Measurements from ENCODE around the gene SYCN. TPM values are rescaled to one million over a fixed set of nuclear protein-coding genes. Genes with fewer than 3 reads are reported as not detected.

The SYCN gene
- total RNA-seq, 1 donor from 2014 or later: not detected

GRCh38 chr19:39197808-39198207, 6.3 kb downstream of the SYCN start:
- intact Hi-C loops (cut with DNase I): no loop called here
- DNase-seq (ENCODE audit: low spot score): no peak
- no peak for ATAC-seq

GRCh38 chr19:39196860-39197562, 7.1 kb downstream of the SYCN start, which contains the start of gene NCCRP1:
NCCRP1 (plus strand) TSS chr19:39196964; CDS start chr19:39196983, 19 bp downstream.
- DNase-seq (ENCODE audit: low spot score) (no peak), ATAC-seq (no peak)
- intact Hi-C loops (cut with DNase I): no loop called here

- ATAC-seq (no peak), DNase-seq (ENCODE audit: low spot score) (no peak)
- intact Hi-C loops (cut with DNase I): no loop called here
Measured at GRCh38 chr19:39196320-39196719, 7.7 kb downstream of the SYCN start.

- DNase-seq (ENCODE audit: low spot score) (no peak), ATAC-seq (peak; percentile 25)
- intact Hi-C loops (cut with DNase I): no loop called here
Measured at GRCh38 chr19:39195755-39196154, 8.3 kb downstream of the SYCN start.

- no peak for DNase-seq (ENCODE audit: low spot score)
- no peak for ATAC-seq
- intact Hi-C loops (cut with DNase I): no loop called here
Measured at GRCh38 chr19:39194832-39195542, 9.1 kb downstream of the SYCN start.

GRCh38 chr19:39193803-39194202, 10.3 kb downstream of the SYCN start:
- DNase-seq (ENCODE audit: low spot score) (no peak), ATAC-seq (peak; percentile 62)
- intact Hi-C loops (cut with DNase I): no loop called here

- DNase-seq (ENCODE audit: low spot score): no peak
- ATAC-seq: no peak
- intact Hi-C loops (cut with DNase I): no loop called here
Measured at GRCh38 chr19:39192846-39193245, 11.2 kb downstream of the SYCN start.

GRCh38 chr19:39190768-39191167, 13.3 kb downstream of the SYCN start:
- ATAC-seq: no peak
- intact Hi-C loops (cut with DNase I): no loop called here
- no peak for DNase-seq (ENCODE audit: low spot score)

GRCh38 chr19:39188960-39189359, 15.1 kb downstream of the SYCN start:
- ATAC-seq (no peak), DNase-seq (ENCODE audit: low spot score) (no peak)
- intact Hi-C loops (cut with DNase I): loop anchor here (10.0 kb wide), 2 partner anchors 64 to 244 kb away; partner anchors contain the start of gene PAK4

GRCh38 chr19:39187552-39187943, 16.5 kb downstream of the SYCN start:
- intact Hi-C loops (cut with DNase I): loop anchor here (10.0 kb wide), 2 partner anchors 63 to 243 kb away; partner anchors contain the start of gene PAK4
- DNase-seq (ENCODE audit: low spot score) (no peak), ATAC-seq (peak; percentile 22)

- no peak for ATAC-seq
- intact Hi-C loops (cut with DNase I): loop anchor here (10.0 kb wide), 2 partner anchors 62 to 242 kb away; partner anchors contain the start of gene PAK4
- DNase-seq (ENCODE audit: low spot score): no peak
Measured at GRCh38 chr19:39186391-39186790, 17.7 kb downstream of the SYCN start.

GRCh38 chr19:39183104-39183503, 21.0 kb downstream of the SYCN start:
- intact Hi-C loops (cut with DNase I): loop anchor here (10.0 kb wide), 2 partner anchors 58 to 238 kb away; partner anchors contain the start of gene PAK4
- DNase-seq (ENCODE audit: low spot score) (no peak), ATAC-seq (no peak)

- ATAC-seq (peak; percentile 16), DNase-seq (ENCODE audit: low spot score) (no peak)
- intact Hi-C loops (cut with DNase I): loop anchor here (10.0 kb wide), 2 partner anchors 57 to 237 kb away; partner anchors contain the start of gene PAK4
Measured at GRCh38 chr19:39182174-39182505, 21.9 kb downstream of the SYCN start.

- DNase-seq (ENCODE audit: low spot score) (no peak), ATAC-seq (no peak)
- intact Hi-C loops (cut with DNase I): loop anchor here (10.0 kb wide), 2 partner anchors 57 to 237 kb away; partner anchors contain the start of gene PAK4
Measured at GRCh38 chr19:39181500-39182173, 22.4 kb downstream of the SYCN start.

- ATAC-seq (no peak), DNase-seq (ENCODE audit: low spot score) (no peak)
- intact Hi-C loops (cut with DNase I): loop anchor here (10.0 kb wide), 2 partner anchors 56 to 236 kb away; partner anchors contain the start of gene PAK4
Measured at GRCh38 chr19:39180749-39181148, 23.3 kb downstream of the SYCN start.

GRCh38 chr19:39179754-39180153, 24.3 kb downstream of the SYCN start:
- no peak for ATAC-seq
- intact Hi-C loops (cut with DNase I): loop anchor here (10.0 kb wide), 2 partner anchors 55 to 235 kb away; partner anchors contain the start of gene PAK4
- no peak for DNase-seq (ENCODE audit: low spot score)

GRCh38 chr19:39178296-39179006, 25.6 kb downstream of the SYCN start:
- intact Hi-C loops (cut with DNase I): no loop called here
- ATAC-seq (no peak), DNase-seq (ENCODE audit: low spot score) (no peak)

GRCh38 chr19:39177736-39178135, 26.3 kb downstream of the SYCN start:
- intact Hi-C loops (cut with DNase I): no loop called here
- DNase-seq (ENCODE audit: low spot score) (no peak), ATAC-seq (no peak)
